Measurements from ENCODE around the gene CIAO3.

CIAO3 gene

GRCh38 chr16:687499-687898, 53.3 kb downstream of the CIAO3 start:
- no peak for DNase-seq

GRCh38 chr16:686459-687260, 54.1 kb downstream of the CIAO3 start:
- no peak for DNase-seq

- DNase-seq = no peak
These were observed 54.8 kb downstream of the CIAO3 start for GRCh38 chr16:685967-686366.

DNA sequence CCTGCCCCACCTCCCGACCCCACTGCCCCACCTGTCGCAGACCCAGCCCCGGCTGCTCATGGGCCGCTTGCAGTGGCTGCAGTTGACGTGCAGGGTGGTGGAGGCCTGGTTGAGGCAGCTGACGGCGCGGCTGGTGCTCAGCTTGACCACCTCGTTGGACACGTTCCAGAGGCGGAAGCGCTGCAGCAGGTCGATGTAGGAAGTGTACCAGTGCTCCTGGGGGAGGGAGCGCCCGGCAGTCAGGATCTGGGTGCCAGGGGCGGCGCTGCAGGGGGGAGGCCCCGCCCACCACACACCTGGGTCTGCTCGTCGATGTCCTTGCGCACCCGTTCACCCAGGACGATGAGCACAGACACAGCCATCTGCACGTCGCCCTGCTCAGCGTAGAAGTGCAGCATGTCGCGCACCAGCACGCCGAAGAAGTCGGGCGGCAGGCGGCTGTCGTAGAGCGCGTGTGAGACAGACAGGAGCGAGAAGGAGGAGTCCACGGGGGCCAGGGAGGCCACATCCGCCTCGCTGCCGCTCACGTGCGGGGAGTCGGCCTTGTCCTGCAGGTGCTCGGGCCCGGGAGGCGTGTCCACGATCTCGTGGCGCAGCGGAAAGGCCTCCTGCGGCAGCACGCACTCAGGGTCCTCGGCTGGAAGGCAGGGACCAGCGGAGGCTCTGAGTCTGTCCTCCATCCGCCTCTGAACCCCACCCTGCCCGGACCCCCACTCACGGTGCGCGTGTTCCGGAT, 55.7 kb downstream of the CIAO3 start:
- DNase-seq = no peak

GRCh38 chr16:684071-684794, 56.6 kb downstream of the CIAO3 start, which contains the start of gene JMJD8:
JMJD8 (minus strand) TSS chr16:684334; CDS start chr16:684319, 15 bp downstream.
- DNase-seq = peak; percentile 94

DNA sequence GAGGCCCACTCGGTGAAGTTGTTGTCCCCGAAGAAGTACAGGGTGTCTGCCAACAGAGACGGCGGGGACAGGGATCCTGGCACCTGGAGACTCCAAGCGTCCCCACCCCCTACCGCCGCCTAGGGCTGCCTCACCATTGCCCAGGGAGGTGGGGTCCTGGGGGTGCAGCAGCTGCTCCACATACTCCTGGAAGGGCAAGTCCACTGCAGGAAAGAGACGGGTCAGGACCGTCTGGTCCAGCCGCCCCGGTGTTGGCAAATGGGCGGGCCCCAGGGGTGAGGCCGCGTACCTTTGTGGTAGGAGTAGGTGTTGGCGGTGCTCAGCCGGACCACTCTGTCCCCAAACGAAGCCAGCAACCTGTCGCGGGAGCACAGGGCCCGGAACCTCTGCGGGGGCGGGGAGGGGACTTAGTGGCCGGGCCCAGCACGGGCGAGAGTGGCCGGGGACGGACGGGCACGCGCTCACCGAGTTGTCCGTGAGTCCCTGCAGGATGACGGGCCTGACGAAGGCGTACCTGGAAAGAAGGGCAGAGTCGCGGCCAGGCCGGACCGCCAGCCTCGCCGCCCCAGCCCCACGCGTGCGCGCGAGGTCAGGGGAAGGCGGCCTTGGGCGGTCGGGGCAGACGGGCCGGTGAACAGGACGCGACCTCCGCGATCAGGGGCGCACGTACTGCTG, 57.3 kb downstream of the CIAO3 start:
- DNase-seq = no peak

- DNase-seq = no peak
These were observed 58.1 kb downstream of the CIAO3 start for GRCh38 chr16:682493-683395.

- no peak for DNase-seq
These were observed 58.9 kb downstream of the CIAO3 start for GRCh38 chr16:681746-682427.

GRCh38 chr16:680967-681745, 59.6 kb downstream of the CIAO3 start:
- DNase-seq = no peak

DNA sequence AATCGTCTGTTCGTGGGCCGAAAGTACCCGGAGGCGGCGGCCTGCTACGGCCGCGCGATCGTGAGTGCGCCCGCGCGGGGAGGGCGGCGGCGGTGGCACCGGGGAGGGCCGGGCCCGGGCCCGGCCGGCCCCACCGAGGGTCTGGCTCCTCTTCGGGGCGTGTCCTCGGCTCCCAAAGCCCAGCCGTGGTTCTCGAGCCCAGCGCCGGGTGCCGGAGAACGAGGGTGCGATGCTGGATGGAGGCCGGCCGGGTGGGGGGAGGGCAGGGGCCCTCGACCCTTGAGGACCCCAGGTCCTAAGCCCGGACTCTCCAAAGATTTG, 60.2 kb downstream of the CIAO3 start:
- no peak for DNase-seq

DNA sequence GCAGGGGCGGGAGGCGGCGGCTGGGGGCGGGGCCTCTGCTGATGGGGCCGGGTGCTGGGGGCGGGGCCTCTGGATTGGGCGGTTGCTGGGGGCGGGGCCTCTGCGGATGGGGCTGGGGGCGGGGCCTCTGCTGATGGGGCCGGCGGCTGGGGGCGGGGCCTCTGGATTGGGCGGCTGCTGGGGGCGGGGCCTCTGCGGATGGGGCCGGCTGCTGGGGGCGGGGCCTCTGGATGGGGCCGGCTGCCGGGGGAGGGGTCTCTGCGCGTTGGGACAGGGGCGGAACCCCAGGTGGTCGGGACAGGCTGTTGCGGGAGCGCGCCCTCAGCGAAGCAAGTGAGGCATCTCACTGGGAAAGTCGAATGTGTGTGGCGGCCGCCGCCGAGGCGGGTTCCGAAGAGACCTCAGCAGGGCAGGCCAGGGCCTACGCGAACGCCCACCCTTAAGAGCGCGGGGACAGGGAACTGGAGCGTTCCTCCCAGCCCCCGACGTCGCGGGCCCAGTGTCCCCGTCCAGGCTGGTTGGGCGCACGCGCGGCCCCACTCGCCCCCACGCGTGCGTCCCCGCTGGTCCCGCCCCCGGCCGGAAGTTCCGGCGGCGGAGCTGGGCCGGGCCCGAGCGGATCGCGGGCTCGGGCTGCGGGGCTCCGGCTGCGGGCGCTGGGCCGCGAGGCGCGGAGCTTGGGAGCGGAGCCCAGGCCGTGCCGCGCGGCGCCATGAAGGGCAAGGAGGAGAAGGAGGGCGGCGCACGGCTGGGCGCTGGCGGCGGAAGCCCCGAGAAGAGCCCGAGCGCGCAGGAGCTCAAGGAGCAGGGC, 60.8 kb downstream of the CIAO3 start, which contains the start of gene STUB1:
Gene STUB1 (plus strand): TSS at position 597 of the 811 bp plus-strand sequence. CDS start 116 bp downstream, at position 713.
- DNase-seq = peak; percentile 86
